MCF 10A (cell line): ENCODE measurements around the gene POU5F1. TPM values are rescaled to one million over a fixed set of nuclear protein-coding genes. Genes with fewer than 3 reads are reported as not detected.
"Not testable (repeated sequence)": the region's sequence is repeated elsewhere in the genome, so short reads cannot be mapped to it uniquely, and the experiment has no call there.

ENCODE experiments used
- BruUV-seq: library from RNA; stranded (reverse); fragments of 400-500 nt; replicated peaks from 2 replicates; lab custom pipeline; 2021; lab: Mats Ljungman, UMichigan
- CTCF ChIA-PET: fragments of 300-600 bp; sonication (Branson Sonifier 250); formaldehyde crosslinking; extraction: SDS; loops from one replicate; lab custom pipeline; 2021; ENCODE audit warnings: antibody characterized with exemption, inconsistent platforms; lab: Yijun Ruan, JAX
- POLR2A ChIA-PET: fragments of 300-600, 350-650 bp; sonication (Branson Sonifier 250); formaldehyde crosslinking; extraction: SDS; loops from one replicate; lab custom pipeline; 2020; ENCODE audit warnings: antibody characterized with exemption, inconsistent platforms; lab: Yijun Ruan, JAX
- DNase-seq: peaks from one replicate; pipeline ENCODE4 v3.0.0-alpha.2; 2018; ENCODE audit not compliant: unreplicated experiment
- H3K27ac Mint-ChIP-seq: one replicate; pipeline ENCODE4 v1.8.0; 2022; ENCODE audit warnings: mild to moderate bottlenecking, low read depth, mixed read lengths; ENCODE audit not compliant: unreplicated experiment
- H3K27me3 Mint-ChIP-seq: one replicate; pipeline ENCODE4 v1.8.0; 2022; ENCODE audit warnings: mixed read lengths; ENCODE audit not compliant: insufficient read depth, unreplicated experiment
- H3K36me3 Mint-ChIP-seq: one replicate; pipeline ENCODE4 v1.8.0; 2022; ENCODE audit warnings: mild to moderate bottlenecking, moderate library complexity, mixed read lengths; ENCODE audit not compliant: insufficient read depth, unreplicated experiment
- H3K4me1 Mint-ChIP-seq: one replicate; pipeline ENCODE4 v1.8.0; 2022; ENCODE audit warnings: mixed read lengths; ENCODE audit not compliant: insufficient read depth, unreplicated experiment
- H3K4me3 Mint-ChIP-seq: one replicate; pipeline ENCODE4 v1.8.0; 2022; ENCODE audit warnings: mild to moderate bottlenecking, moderate library complexity, mixed read lengths; ENCODE audit not compliant: unreplicated experiment
- H3K9me3 Mint-ChIP-seq: one replicate; pipeline ENCODE4 v1.8.0; 2022; ENCODE audit warnings: mixed read lengths; ENCODE audit not compliant: unreplicated experiment
- intact Hi-C: fragments of 100-400 bp; cut with micrococcal nuclease; formaldehyde crosslinking; loops from 2 replicates; pipeline ENCODE4 v1.14.1; 2022
- total RNA-seq: library from RNA; stranded (reverse); gene quantifications from 2 replicates; pipeline ENCODE4 v1.2.3, GENCODE V29; 2022
- TF ChIP-seq, protein P1 (sequence below): fragments of 200-600 bp; IDR thresholded peaks from one replicate; pipeline ENCODE4 v1.8.0; 2022; ENCODE audit warnings: antibody characterized with exemption, mild to moderate bottlenecking; ENCODE audit not compliant: unreplicated experiment

POU5F1 gene
- total RNA-seq, 1 experiment from 2014 or later, result 1.5 TPM

DNA sequence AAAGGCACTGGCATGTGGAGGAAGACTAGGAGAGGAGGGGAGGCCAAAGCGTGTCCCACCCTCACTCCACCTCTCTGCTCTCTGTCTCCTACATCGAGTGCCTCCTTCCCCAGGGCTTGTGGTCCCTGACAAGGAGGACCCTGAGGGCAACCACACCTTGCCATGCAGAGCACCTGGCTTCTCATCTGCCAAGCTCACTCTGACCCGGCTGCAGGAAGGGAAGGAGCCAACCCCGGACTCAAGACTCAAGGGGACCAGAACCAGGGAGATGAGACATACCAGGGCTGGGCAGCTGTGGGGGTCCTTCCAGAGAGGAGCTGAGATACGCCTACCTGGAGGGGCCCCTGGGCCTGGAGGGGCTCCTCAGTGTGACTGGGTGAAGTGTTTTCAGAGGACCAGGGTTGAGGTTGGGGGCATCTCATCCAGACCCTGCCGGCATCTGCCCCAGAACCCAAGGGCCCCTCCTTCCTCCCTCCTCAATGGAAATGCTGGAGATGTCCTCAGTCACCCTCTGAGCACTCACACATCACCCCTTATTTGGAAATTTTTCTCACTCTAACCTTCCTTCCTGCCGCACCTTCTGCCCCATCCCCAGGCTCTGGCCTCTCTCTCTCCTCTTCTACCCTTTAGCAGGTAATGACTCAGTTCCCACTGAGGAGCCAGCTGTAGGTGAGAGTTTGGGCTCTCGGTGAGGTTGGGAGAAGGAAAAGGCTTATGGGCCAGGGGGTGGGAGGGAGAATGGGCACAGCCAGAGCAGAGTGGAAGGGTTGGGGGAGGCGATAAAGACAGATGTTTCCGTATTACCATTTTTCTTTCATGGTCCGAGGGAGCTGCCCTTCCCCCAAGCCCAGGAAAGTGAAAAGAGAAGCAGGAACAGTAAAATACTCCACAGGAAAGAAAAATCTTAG lies 32.0 kb upstream of the POU5F1 start:
- Mint-ChIP-seq H3K36me3 (no peaks in the 10 kb centered on the region), H3K4me3 (peak overlapping the region; percentile 84), H3K27me3 (no peaks in the 10 kb centered on the region), H3K9me3 (no peaks in the 10 kb centered on the region), H3K4me1 (peaks cover 25% of the 10 kb centered on the region), H3K27ac (peak overlapping the region; percentile 96)
- ChIA-PET CTCF (interaction anchor here (0.6 to 1.6 kb wide), 3 partner anchors 164 to 615 kb away, joined by 3 to 4 read pairs (median 4); no protein-coding TSS in a partner anchor), POLR2A (interaction anchor here (0.6 to 1.7 kb wide), 11 partner anchors 8 to 996 kb away, joined by 3 to 7 read pairs (median 3); partner anchors contain the start of genes GPANK1, TCF19 and TUBB)
- TF ChIP-seq, protein P1, sequence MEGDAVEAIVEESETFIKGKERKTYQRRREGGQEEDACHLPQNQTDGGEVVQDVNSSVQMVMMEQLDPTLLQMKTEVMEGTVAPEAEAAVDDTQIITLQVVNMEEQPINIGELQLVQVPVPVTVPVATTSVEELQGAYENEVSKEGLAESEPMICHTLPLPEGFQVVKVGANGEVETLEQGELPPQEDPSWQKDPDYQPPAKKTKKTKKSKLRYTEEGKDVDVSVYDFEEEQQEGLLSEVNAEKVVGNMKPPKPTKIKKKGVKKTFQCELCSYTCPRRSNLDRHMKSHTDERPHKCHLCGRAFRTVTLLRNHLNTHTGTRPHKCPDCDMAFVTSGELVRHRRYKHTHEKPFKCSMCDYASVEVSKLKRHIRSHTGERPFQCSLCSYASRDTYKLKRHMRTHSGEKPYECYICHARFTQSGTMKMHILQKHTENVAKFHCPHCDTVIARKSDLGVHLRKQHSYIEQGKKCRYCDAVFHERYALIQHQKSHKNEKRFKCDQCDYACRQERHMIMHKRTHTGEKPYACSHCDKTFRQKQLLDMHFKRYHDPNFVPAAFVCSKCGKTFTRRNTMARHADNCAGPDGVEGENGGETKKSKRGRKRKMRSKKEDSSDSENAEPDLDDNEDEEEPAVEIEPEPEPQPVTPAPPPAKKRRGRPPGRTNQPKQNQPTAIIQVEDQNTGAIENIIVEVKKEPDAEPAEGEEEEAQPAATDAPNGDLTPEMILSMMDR, result no peak
- BruUV-seq, result no TSS peak
- intact Hi-C loops, result loop anchor here (2.0 kb wide), 1 partner anchor 70 kb away; the partner anchor contains the start of gene HLA-C
- DNase-seq, result peak; percentile 38

DNA sequence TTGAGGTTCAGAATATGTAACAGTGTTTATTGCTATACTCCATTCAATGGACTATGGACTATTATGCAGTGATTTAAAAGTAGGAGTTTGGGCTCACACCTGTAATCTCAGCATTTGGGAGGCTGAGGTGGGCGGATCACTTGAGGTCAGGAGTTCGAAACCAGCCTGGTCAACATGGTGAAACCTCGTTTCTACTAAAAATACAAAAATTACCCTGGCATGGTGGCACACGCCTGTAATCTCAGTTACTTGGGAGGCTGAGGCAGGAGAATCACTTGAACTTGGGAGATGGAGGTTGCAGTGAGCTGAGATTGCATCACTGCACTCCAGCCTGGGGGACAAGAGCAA lies 28.6 kb upstream of the POU5F1 start:
- H3K27me3 Mint-ChIP-seq, POLR2A ChIA-PET, H3K9me3 Mint-ChIP-seq: not testable (repeated sequence)

DNA sequence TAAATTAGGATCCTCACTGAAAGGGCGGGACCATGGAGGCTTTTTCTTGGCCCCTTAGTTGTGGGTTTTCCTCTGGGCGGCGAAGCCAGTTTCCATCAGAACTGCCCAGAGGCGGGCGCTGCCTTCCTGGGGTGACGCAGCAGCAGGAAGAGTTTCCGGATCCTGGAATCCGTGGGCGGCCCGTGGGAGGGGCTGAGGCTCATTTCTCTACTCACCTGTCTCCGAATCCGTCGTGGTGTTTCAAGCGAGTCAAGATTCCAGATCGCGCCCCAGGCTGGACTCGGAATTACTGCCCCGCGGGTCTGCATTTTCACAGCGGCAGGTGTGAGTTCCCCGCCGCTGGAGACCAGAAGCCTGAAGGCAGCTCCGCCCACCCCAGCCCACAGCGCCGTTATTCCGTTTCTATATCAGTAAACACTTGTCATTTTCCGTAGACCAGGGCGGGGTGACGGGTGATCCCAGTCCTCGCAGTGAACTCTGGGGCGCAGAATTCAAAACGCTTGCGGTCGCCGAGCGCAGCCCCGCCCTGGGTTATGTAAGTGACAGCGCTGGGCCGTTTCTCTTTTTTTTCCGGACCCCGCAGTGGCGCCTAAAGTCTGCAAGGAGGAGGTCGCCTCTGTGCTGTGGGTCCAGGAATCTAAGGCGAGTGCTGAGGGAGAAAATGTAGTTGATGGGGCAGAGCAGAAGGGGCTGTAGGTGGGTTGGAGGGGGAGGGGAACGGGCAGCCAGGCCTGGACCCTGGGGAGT lies 27.2 kb upstream of the POU5F1 start:
- ChIA-PET CTCF (interaction anchor here (0.6 to 4.7 kb wide), 18 partner anchors 11 to 354 kb away, joined by 3 to 23 read pairs (median 4); no protein-coding TSS in a partner anchor), POLR2A (interaction anchor here (0.6 to 2.6 kb wide), 7 partner anchors 39 to 344 kb away, joined by 3 to 27 read pairs (median 5); partner anchors contain the start of genes PSORS1C1 and PSORS1C2)
- peaks cover 10% of the 10 kb centered on the region for H3K4me1 Mint-ChIP-seq
- TSS peak; percentile 73 for BruUV-seq
- DNase-seq, result peak; percentile 91
- H3K9me3 Mint-ChIP-seq, result peaks cover 7% of the 10 kb centered on the region
- H3K36me3 Mint-ChIP-seq, result no peaks in the 10 kb centered on the region
- TF ChIP-seq, protein P1, result no peak
- H3K27me3 Mint-ChIP-seq, result no peaks in the 10 kb centered on the region
- peak overlapping the region; percentile 95 for H3K27ac Mint-ChIP-seq
- intact Hi-C loops, result loop anchor here (1.0 kb wide), 1 partner anchor 170 kb away; no protein-coding TSS in a partner anchor
- peak overlapping the region; percentile 86 for H3K4me3 Mint-ChIP-seq

More for the DNA sequence above, 28.6 kb upstream of the POU5F1 start:
- H3K36me3 Mint-ChIP-seq, H3K27ac Mint-ChIP-seq, BruUV-seq, H3K4me3 Mint-ChIP-seq, DNase-seq, intact Hi-C loops, CTCF ChIA-PET: not testable (repeated sequence)
- peaks cover 23% of the 10 kb centered on the region for H3K4me1 Mint-ChIP-seq

DNA sequence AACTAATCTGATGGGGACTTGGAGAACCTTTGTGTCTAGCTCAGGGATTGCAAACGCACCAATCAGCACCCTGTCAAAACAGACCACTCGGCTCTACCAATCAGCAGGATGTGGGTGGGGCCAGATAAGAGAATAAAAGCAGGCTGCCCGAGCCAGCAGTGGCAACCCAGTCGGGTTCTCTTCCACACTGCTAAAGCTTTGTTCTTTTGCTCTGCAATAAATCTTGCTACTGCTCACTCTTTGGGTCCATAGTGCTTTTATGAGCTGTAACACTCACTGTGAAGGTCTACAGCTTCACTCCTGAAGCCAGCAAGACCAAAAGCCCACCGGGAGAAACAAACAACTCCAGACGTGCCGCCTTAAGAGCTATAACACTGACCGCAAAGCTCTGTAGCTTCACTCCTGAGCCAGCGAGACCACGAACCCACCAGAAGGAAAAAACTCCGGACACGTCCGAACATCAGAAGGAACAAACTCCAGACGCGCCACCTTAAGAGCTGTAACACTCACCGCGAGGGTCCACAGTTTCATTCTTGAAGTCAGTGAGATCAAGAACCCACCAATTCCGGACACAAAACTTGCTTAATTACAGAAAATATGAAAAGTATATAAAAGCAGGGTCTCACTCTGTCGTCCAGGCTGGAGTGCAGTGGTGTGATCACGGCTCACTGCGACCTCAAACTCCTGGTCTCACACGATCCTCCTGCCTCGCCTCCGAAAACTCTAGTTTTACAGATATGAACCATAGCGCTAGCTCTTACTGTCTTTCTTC lies 26.0 kb upstream of the POU5F1 start:
- intact Hi-C loops, result loop anchor here (1.0 kb wide), 1 partner anchor 171 kb away; no protein-coding TSS in a partner anchor
- not testable (repeated sequence) for DNase-seq, H3K4me1 Mint-ChIP-seq, BruUV-seq, H3K36me3 Mint-ChIP-seq, H3K27me3 Mint-ChIP-seq, H3K9me3 Mint-ChIP-seq
- POLR2A ChIA-PET, result interaction anchor here (0.7 to 2.6 kb wide), 8 partner anchors 15 to 982 kb away, joined by 3 to 27 read pairs (median 4); partner anchors contain the start of genes PSORS1C1 and PSORS1C2
- Mint-ChIP-seq H3K27ac (peak overlapping the region; percentile 95), H3K4me3 (peak overlapping the region; percentile 86)
- CTCF ChIA-PET, result interaction anchor here (0.5 to 4.7 kb wide), 25 partner anchors 12 to 422 kb away, joined by 3 to 23 read pairs (median 3); partner anchors contain the start of genes CCHCR1 and PSORS1C2

DNA sequence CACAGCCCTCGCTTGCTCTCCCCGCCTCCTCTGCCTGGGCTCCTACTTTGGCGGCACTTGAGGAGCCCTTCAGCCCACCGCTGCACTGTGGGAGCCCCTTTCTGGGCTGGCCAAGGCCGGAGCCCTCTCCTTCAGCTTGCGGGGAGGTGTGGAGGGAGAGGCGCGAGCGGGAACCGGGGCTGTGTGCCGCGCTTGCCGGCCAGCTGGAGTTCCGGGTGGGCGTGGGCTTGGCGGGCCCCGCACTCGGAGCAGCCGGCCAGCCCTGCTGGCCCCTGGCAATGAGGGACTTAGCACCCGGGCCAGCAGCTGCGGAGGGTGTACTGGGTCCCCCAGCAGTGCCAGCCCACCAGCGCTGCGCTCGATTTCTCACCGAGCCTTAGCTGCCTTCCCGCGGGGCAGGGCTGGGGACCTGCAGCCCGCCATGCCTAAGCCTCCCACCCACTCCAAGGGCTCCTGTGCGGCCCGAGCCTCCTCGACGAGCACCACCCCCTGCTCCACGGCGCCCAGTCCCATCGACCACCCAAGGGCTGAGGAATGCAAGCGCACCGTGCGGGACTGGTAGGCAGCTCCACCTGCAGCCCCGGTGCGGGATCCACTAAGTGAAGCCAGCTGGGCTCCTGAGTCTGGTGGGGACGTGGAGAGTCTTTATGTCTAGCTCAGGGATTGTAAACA lies 25.0 kb upstream of the POU5F1 start:
- ChIA-PET POLR2A (interaction anchor here (0.8 to 2.6 kb wide), 2 partner anchors 172 to 981 kb away, joined by 3 to 27 read pairs; no protein-coding TSS in a partner anchor), CTCF (interaction anchor here (1.3 to 4.7 kb wide), 4 partner anchors 50 to 171 kb away, joined by 5 to 23 read pairs (median 10); partner anchors contain the start of gene PSORS1C2)
- H3K36me3 Mint-ChIP-seq, H3K4me3 Mint-ChIP-seq, DNase-seq, H3K9me3 Mint-ChIP-seq, intact Hi-C loops, H3K27me3 Mint-ChIP-seq, H3K4me1 Mint-ChIP-seq, H3K27ac Mint-ChIP-seq, BruUV-seq: not testable (repeated sequence)
